Esophagus muscularis mucosa (tissue), 4 donors: Measurements from ENCODE around the gene UVRAG. TPM values are rescaled to one million over a fixed set of nuclear protein-coding genes. Genes with fewer than 3 reads are reported as not detected.

Experiments used
- DNase-seq: peaks from one replicate; pipeline ENCODE4 v3.0.0-alpha.2; 2017; ENCODE audit errors: extremely low spot score
- H3K27ac ChIP-seq, 4 donors: fragments of 200-600 bp; sonication (generic); replicated peaks in 1 of 4; 1 replicate in 3 of 4; 2 replicates in 1 of 4; pipeline ENCODE4 v1.5.1; 2016 to 2019; ENCODE audit warnings: mild to moderate bottlenecking in 1 of 4
- H3K27me3 ChIP-seq, 4 donors: fragments of 200-600 bp; sonication (generic); one replicate each; pipeline versions ENCODE4 v1.5.1 to v1.6.0; 2016 to 2019
- H3K36me3 ChIP-seq, 4 donors: fragments of 200-600 bp; sonication (generic); one replicate each; pipeline ENCODE4 v1.5.1; 2016 to 2019
- H3K4me1 ChIP-seq, 4 donors: fragments of 200-600 bp; sonication (generic); one replicate each; pipeline ENCODE4 v1.5.1; 2016 to 2019
- H3K4me3 ChIP-seq, 4 donors: fragments of 200-600 bp; sonication (generic); 1 replicate in 2 of 4; 2 replicates in 2 of 4; pipeline ENCODE4 v1.5.1; 2016 to 2019; ENCODE audit warnings: mild to moderate bottlenecking in 4 of 4, moderate library complexity in 1 of 4
- H3K9me3 ChIP-seq, 4 donors: fragments of 200-600 bp; sonication (generic); 1 replicate in 3 of 4; 2 replicates in 1 of 4; pipeline ENCODE4 v1.5.1; 2016 to 2019
- EP300 ChIP-seq: sonication (generic); formaldehyde crosslinking; IDR thresholded peaks from one replicate; pipeline ENCODE4 v1.6.1; 2017; ENCODE audit warnings: antibody characterized with exemption
- POLR2A ChIP-seq: fragments of 450-650 bp; IDR thresholded peaks from one replicate; pipeline ENCODE4 v1.6.1; 2017; ENCODE audit warnings: antibody characterized with exemption, moderate library complexity, mild to moderate bottlenecking, low read depth
- POLR2AphosphoS5 ChIP-seq, 2 donors: sonication (generic); formaldehyde crosslinking; IDR thresholded peaks; one replicate each; pipeline ENCODE4 v1.6.1; 2017; ENCODE audit warnings: antibody characterized with exemption in 2 of 2
- WGBS: methylation state at CpG from one replicate; pipeline ENCODE4 v1.1.5; 2018; 5-methylcytosine and 5-hydroxymethylcytosine counted together
- intact Hi-C: fragments of 100-400 bp; cut with DNase I; formaldehyde crosslinking; loops from one replicate; pipeline ENCODE4 v1.15.1; 2023
- total RNA-seq, 4 donors: library from RNA; depleted of rRNA; stranded (reverse); fragments of >200 nt; gene quantifications; one replicate each; pipeline versions ENCODE4 v1.1.0 to v1.2.1, GENCODE V29; 2016
- TF ChIP-seq, protein P1 (sequence below), 3 experiments: fragments of 200-600 bp in 2 of 3; fragments of 450-650 bp in 1 of 3; sonication (generic) in 2 of 3; IDR thresholded peaks; one replicate each; pipeline ENCODE4 v1.5.1; 2017 to 2019; ENCODE audit warnings: antibody characterized with exemption in 3 of 3, mild to moderate bottlenecking in 2 of 3, moderate library complexity in 1 of 3

Gene UVRAG
- total RNA-seq, 4 donors from 2014 or later: 30.6 to 37.4 (median 34.7) TPM

GRCh38 chr11:76129729-76130128 is 314.7 kb downstream of the UVRAG start:
- Histone ChIP-seq H3K4me1 (peaks cover 25 to 39% (median 34%) of the 10 kb centered on the region in 4 donors), H3K9me3 (no peaks in the 10 kb centered on the region), H3K4me3 (no peak overlapping the region), H3K27ac (no peak overlapping the region), H3K36me3 (no peaks in the 10 kb centered on the region), H3K27me3 (no peaks in the 10 kb centered on the region)
- intact Hi-C loops: no loop called here
- DNase-seq: no peak
- WGBS: 100% methylated on average over 2 of the region's 2 CpGs
- TF ChIP-seq, protein P1, sequence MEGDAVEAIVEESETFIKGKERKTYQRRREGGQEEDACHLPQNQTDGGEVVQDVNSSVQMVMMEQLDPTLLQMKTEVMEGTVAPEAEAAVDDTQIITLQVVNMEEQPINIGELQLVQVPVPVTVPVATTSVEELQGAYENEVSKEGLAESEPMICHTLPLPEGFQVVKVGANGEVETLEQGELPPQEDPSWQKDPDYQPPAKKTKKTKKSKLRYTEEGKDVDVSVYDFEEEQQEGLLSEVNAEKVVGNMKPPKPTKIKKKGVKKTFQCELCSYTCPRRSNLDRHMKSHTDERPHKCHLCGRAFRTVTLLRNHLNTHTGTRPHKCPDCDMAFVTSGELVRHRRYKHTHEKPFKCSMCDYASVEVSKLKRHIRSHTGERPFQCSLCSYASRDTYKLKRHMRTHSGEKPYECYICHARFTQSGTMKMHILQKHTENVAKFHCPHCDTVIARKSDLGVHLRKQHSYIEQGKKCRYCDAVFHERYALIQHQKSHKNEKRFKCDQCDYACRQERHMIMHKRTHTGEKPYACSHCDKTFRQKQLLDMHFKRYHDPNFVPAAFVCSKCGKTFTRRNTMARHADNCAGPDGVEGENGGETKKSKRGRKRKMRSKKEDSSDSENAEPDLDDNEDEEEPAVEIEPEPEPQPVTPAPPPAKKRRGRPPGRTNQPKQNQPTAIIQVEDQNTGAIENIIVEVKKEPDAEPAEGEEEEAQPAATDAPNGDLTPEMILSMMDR (IDR thresholded peaks at IDR 0.05): no peak
- no peak for TF ChIP-seq POLR2A
- no peak for TF ChIP-seq POLR2AphosphoS5 (IDR thresholded peaks at IDR 0.05)
- TF ChIP-seq EP300: no peak

GRCh38 chr11:76131142-76131541 is 316.1 kb downstream of the UVRAG start:
- Histone ChIP-seq H3K27me3 (no peaks in the 10 kb centered on the region), H3K4me3 (no peak overlapping the region), H3K27ac (peak overlapping the region; percentile 3 to 45 (median 28)), H3K9me3 (no peaks in the 10 kb centered on the region), H3K36me3 (no peaks in the 10 kb centered on the region), H3K4me1 (peaks cover 25 to 33% (median 33%) of the 10 kb centered on the region in 4 donors)
- intact Hi-C loops: no loop called here
- no peak for DNase-seq
- 51% methylated on average over 2 of the region's 2 CpGs for WGBS
- TF ChIP-seq EP300 (no peak), POLR2A (no peak), POLR2AphosphoS5 (IDR thresholded peaks at IDR 0.05) (no peak)
- TF ChIP-seq, protein P1 (IDR thresholded peaks at IDR 0.05): no peak

- 42% methylated on average over 6 of the region's 6 CpGs for WGBS
- H3K27me3 ChIP-seq: no peaks in the 10 kb centered on the region
- no peak for TF ChIP-seq POLR2AphosphoS5 (IDR thresholded peaks at IDR 0.05)
- peaks cover 25 to 33% (median 33%) of the 10 kb centered on the region in 4 donors for H3K4me1 ChIP-seq
- intact Hi-C loops: no loop called here
- no peaks in the 10 kb centered on the region for H3K9me3 ChIP-seq
- H3K4me3 ChIP-seq: no peak overlapping the region
- peaks cover 0 to under 1% (median 0%) of the 10 kb centered on the region in 4 donors for H3K36me3 ChIP-seq
- peak overlapping the region; percentile 3 to 45 (median 30) for H3K27ac ChIP-seq
- DNase-seq: no peak
These were observed 316.9 kb downstream of the UVRAG start for GRCh38 chr11:76131671-76132631.

GRCh38 chr11:76134239-76134638 is 319.2 kb downstream of the UVRAG start:
- H3K4me3 ChIP-seq: no peak overlapping the region
- intact Hi-C loops: no loop called here
- TF ChIP-seq, protein P1 (IDR thresholded peaks at IDR 0.05): no peak
- no peak for TF ChIP-seq EP300
- no peak for TF ChIP-seq POLR2AphosphoS5 (IDR thresholded peaks at IDR 0.05)
- no peak for TF ChIP-seq POLR2A

DNA sequence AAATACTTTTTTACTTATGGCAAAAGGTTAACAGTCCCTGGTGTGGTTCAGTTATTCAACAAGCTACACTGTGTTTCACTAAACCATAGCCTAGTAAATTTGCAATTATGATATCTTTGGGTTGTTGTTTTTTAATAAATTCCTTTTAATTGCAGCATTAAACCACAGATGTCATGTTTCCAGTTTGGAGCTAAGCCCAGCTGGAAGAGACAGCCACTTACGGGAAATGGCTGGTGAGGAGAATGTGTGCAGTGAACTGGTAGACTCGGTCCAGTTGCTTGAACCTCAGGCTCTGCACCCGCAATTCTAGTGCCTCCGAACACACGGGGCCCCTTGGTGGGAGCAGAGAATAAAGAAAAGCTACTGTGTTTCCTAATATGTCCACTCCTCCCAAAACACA is 320.5 kb downstream of the UVRAG start:
- TF ChIP-seq POLR2AphosphoS5 (IDR thresholded peaks at IDR 0.05) (no peak), EP300 (no peak), POLR2A (no peak)
- TF ChIP-seq, protein P1 (IDR thresholded peaks at IDR 0.05): no peak
- intact Hi-C loops: no loop called here
- Histone ChIP-seq H3K9me3 (no peaks in the 10 kb centered on the region), H3K27ac (no peak overlapping the region), H3K4me1 (peaks cover 24 to 29% (median 27%) of the 10 kb centered on the region in 4 donors), H3K27me3 (no peaks in the 10 kb centered on the region), H3K4me3 (no peak overlapping the region), H3K36me3 (peaks cover 0 to 13% (median 0%) of the 10 kb centered on the region in 4 donors)
- WGBS: 91% methylated on average over 5 of the region's 5 CpGs
- no peak for DNase-seq

More at GRCh38 chr11:76134239-76134638, 319.2 kb downstream of the UVRAG start:
- H3K27ac ChIP-seq: no peak overlapping the region
- no peaks in the 10 kb centered on the region for H3K9me3 ChIP-seq
- H3K27me3 ChIP-seq: no peaks in the 10 kb centered on the region
- H3K4me1 ChIP-seq: peaks cover 25 to 30% (median 29%) of the 10 kb centered on the region in 4 donors
- DNase-seq: no peak
- peaks cover 0 to 11% (median 0%) of the 10 kb centered on the region in 4 donors for H3K36me3 ChIP-seq
- 92% methylated on average over 3 of the region's 3 CpGs for WGBS
